Peyer's patch (tissue), 4 donors: ENCODE results near the gene CA7. TPM values are rescaled to one million over a fixed set of nuclear protein-coding genes. Genes with fewer than 3 reads are reported as not detected.

Source experiments
- DNase-seq, 3 donors: peaks; one replicate each; pipeline ENCODE4 v3.0.0-alpha.2; 2017 to 2019
- H3K27ac ChIP-seq, 4 donors: fragments of 200-600 bp; sonication (generic); one replicate each; pipeline ENCODE4 v1.5.1; 2016 to 2019
- H3K27me3 ChIP-seq, 2 donors: fragments of 200-600 bp; sonication (generic); one replicate each; pipeline ENCODE4 v1.5.1; 2019
- H3K36me3 ChIP-seq, 3 donors: fragments of 200-600 bp; sonication (generic); one replicate each; pipeline ENCODE4 v1.5.1; 2016 to 2019
- H3K4me1 ChIP-seq, 4 donors: fragments of 200-600 bp; sonication (generic); one replicate each; pipeline ENCODE4 v1.5.1; 2016 to 2019
- H3K4me3 ChIP-seq, 4 donors: fragments of 200-600 bp; sonication (generic); 1 replicate in 3 of 4; 2 replicates in 1 of 4; pipeline ENCODE4 v1.5.1; 2016 to 2019; ENCODE audit warnings: mild to moderate bottlenecking in 1 of 4
- H3K9me3 ChIP-seq, 4 donors: fragments of 200-600 bp; sonication (generic); one replicate each; pipeline ENCODE4 v1.5.1; 2016 to 2019; ENCODE audit warnings: mild to moderate bottlenecking in 1 of 4
- CTCF ChIP-seq, 6 experiments: fragments of 450-650 bp in 4 of 6; fragments of 200-600 bp in 2 of 6; sonication (generic) in 1 of 6; IDR thresholded peaks; one replicate each; pipeline ENCODE4 v1.5.1; 2017 to 2019; ENCODE audit warnings: antibody characterized with exemption in 6 of 6, mild to moderate bottlenecking in 3 of 6, moderate library complexity in 1 of 6
- POLR2A ChIP-seq, 2 donors: fragments of 450-650 bp; IDR thresholded peaks; one replicate each; pipeline ENCODE4 v1.5.1; 2017; ENCODE audit warnings: antibody characterized with exemption in 2 of 2, mild to moderate bottlenecking in 2 of 2, moderate library complexity in 2 of 2
- total RNA-seq, 4 donors: library from RNA; depleted of rRNA; stranded (reverse); fragments of >200 nt; gene quantifications; one replicate each; pipeline ENCODE4 v1.1.0, GENCODE V29; 2016

Gene CA7
- total RNA-seq, 4 donors from 2014 or later, result 13.2 to 59.4 (median 32.2) TPM

- no peak overlapping the region for H3K27ac ChIP-seq
- DNase-seq, result no peak
- no peaks in the 10 kb centered on the region for H3K36me3 ChIP-seq
- no peak overlapping the region for H3K4me3 ChIP-seq
- peaks cover 0 to 11% of the 10 kb centered on the region in 2 donors for H3K27me3 ChIP-seq
- no peak for TF ChIP-seq CTCF (IDR thresholded peaks at IDR 0.05)
- TF ChIP-seq POLR2A (IDR thresholded peaks at IDR 0.05), result no peak
- peaks cover 0 to 12% (median 9%) of the 10 kb centered on the region in 4 donors for H3K4me1 ChIP-seq
- H3K9me3 ChIP-seq, result no peaks in the 10 kb centered on the region
These were observed 1.4 kb upstream of the CA7 start for GRCh38 chr16:66842765-66843164.

GRCh38 chr16:66843191-66843590 is 1.0 kb upstream of the CA7 start:
- no peak for TF ChIP-seq POLR2A (IDR thresholded peaks at IDR 0.05)
- TF ChIP-seq CTCF (IDR thresholded peaks at IDR 0.05), result no peak
- Histone ChIP-seq H3K4me3 (no peak overlapping the region), H3K4me1 (peaks cover 0 to 12% (median 9%) of the 10 kb centered on the region in 4 donors), H3K27me3 (peaks cover 0 to 11% of the 10 kb centered on the region in 2 donors), H3K27ac (no peak overlapping the region), H3K36me3 (no peaks in the 10 kb centered on the region), H3K9me3 (no peaks in the 10 kb centered on the region)
- no peak for DNase-seq

- Histone ChIP-seq H3K36me3 (no peaks in the 10 kb centered on the region), H3K9me3 (no peaks in the 10 kb centered on the region), H3K4me3 (peak overlapping the region in 3 of 4 donors; percentile 32 to 57 (median 41)), H3K4me1 (peaks cover 0 to 12% (median 9%) of the 10 kb centered on the region in 4 donors), H3K27me3 (peaks cover 0 to 11% of the 10 kb centered on the region in 2 donors), H3K27ac (no peak overlapping the region)
- no peak for TF ChIP-seq POLR2A (IDR thresholded peaks at IDR 0.05)
- TF ChIP-seq CTCF (IDR thresholded peaks at IDR 0.05), result no peak
- DNase-seq, result no peak
These were observed 239 bp upstream of the CA7 start for GRCh38 chr16:66844009-66844341.

GRCh38 chr16:66845080-66845410 is 831 bp downstream of the CA7 start:
- H3K4me3 ChIP-seq, result peak overlapping the region in 2 of 4 donors; percentile 41 to 57
- H3K9me3 ChIP-seq, result no peaks in the 10 kb centered on the region
- DNase-seq, result peak in 1 of 3 donors; percentile 30
- no peaks in the 10 kb centered on the region for H3K36me3 ChIP-seq
- peaks cover 0 to 11% of the 10 kb centered on the region in 2 donors for H3K27me3 ChIP-seq
- TF ChIP-seq CTCF (IDR thresholded peaks at IDR 0.05), result no peak
- TF ChIP-seq POLR2A (IDR thresholded peaks at IDR 0.05), result no peak
- H3K27ac ChIP-seq, result no peak overlapping the region
- H3K4me1 ChIP-seq, result peaks cover 0 to 12% (median 9%) of the 10 kb centered on the region in 4 donors

- no peaks in the 10 kb centered on the region for H3K9me3 ChIP-seq
- H3K36me3 ChIP-seq, result no peaks in the 10 kb centered on the region
- H3K4me1 ChIP-seq, result peaks cover 0 to 12% (median 9%) of the 10 kb centered on the region in 4 donors
- peak in 1 of 3 donors; percentile 31 for DNase-seq
- peaks cover 0 to 11% of the 10 kb centered on the region in 2 donors for H3K27me3 ChIP-seq
- no peak for TF ChIP-seq POLR2A (IDR thresholded peaks at IDR 0.05)
- no peak for TF ChIP-seq CTCF (IDR thresholded peaks at IDR 0.05)
- no peak overlapping the region for H3K27ac ChIP-seq
- H3K4me3 ChIP-seq, result no peak overlapping the region
These were observed 1.6 kb downstream of the CA7 start for GRCh38 chr16:66845791-66846221.

GRCh38 chr16:66846266-66846665 is 2.1 kb downstream of the CA7 start:
- peaks cover 0 to 11% of the 10 kb centered on the region in 2 donors for H3K27me3 ChIP-seq
- TF ChIP-seq CTCF (IDR thresholded peaks at IDR 0.05) (no peak), POLR2A (IDR thresholded peaks at IDR 0.05) (no peak)
- peak in 1 of 3 donors; percentile 27 for DNase-seq
- H3K9me3 ChIP-seq, result no peaks in the 10 kb centered on the region
- no peak overlapping the region for H3K27ac ChIP-seq
- H3K36me3 ChIP-seq, result no peaks in the 10 kb centered on the region
- no peak overlapping the region for H3K4me3 ChIP-seq
- H3K4me1 ChIP-seq, result peaks cover 0 to 12% (median 9%) of the 10 kb centered on the region in 4 donors
